Suppressor macrophage treated with lipopolysaccharide for 1 hour (primary cell): ENCODE measurements around the gene STK24.
A peak's percentile ranks its signal among the peaks of the same experiment; 100 is the strongest.

Experiments used
- DNase-seq, 3 donors: peaks; one replicate each; pipeline ENCODE4 v3.0.0-alpha.2; 2020 to 2022

The STK24 gene

DNA sequence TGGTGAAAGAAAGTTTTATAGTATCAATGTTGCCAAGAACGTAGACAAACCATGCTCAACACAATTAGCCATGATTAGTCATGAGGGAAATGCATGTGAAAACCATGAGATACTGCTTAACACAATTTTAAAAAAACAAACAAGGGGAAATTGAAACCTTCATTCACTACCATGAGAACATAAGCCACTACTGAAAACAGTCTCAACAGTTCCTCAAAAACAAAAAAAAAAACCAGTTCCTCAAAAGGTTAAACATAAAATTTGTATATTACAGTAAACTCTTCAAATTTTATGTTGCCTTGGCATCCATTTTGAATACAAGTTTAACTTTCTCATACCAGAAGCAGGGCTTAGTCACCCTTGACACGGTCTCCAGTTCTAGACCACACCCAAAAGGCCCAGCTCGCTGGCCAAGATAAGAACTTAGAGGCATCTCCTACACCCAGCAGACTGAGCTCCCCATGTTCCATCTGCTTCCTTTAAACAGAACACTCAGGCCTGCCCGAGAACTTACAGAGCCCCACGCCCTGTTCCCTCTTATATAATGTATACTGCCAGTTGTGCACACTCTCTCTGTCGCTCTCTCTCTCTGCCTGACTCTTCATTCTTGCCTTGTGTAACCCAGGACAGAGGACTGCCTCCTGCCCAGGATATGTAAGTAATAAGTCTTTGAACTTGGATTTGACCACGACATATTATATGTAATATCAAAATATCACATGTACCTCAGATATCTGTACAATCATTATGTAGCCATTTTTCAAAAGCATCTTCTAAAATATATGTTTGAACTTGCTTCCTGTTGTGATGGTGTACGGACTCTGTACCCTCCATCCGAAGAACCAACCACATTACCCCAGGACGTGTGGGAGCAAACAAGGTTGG, 67.4 kb downstream of the STK24 start:
- DNase-seq: peak; percentile 81 to 96 (median 87)

DNA sequence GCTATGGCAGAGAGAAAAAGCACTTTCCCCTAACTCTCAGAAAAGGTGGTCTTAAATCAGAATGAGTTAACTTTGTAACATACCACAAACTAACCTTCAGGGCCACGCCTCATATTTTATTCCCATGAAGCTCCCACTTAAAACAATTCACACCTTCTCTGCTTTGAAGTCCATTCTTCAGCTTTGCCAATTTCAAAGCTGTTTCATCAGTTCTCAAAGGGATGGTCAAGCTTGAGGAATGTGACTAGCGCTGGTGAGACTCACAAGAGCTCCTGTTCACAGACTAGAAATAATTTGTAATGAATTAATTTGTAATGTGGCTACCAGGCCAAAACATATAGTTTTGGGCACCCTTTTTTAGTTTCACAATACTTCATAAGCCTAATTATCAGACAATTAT, 68.2 kb downstream of the STK24 start:
- DNase-seq: peak in 1 of 3 donors; percentile 14

DNA sequence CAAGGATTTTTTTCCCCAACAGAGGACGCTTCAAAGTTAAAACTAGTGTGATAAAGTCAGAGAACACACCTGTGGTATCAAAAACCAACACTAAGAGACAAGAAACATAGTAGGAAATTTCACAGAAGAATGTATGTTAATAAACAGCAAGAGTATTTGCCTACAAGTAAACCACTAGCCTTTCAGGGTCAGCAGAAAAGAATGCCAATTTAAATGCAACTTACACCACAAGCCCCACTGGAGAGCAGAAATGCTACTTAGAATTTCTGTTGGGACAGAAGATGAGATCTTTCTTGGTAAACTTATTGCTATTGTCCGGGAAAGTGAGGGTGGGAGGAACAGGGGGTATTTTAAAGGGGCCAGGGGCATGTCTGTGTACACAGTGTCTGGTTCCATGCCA, 68.6 kb downstream of the STK24 start:
- no peak for DNase-seq

DNA sequence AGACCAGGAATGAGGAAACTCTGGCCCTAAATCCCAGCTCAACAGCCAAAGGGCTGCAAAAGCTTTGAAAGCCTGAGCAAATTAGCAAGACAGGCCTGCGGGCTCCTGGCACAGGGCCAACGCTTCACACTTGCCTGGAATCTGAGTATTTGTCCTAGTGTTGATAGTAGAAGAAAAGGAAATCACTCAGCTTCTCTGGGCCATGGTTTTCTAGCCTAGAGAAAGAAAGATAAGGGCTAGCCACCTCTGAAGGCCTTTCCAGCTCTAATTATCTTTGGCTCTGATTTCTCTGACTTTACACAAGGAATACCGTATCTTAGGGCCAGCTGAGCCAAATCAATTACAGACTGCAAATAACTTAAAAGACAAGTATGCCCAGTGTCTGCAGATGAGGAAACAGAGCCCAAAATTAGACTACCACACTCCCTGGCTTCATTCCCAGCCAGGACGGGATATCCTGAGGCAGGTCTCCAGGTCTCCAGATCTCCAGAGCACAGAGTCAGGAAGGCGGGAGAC, 69.6 kb downstream of the STK24 start:
- peak in 1 of 3 donors; percentile 30 for DNase-seq

DNA sequence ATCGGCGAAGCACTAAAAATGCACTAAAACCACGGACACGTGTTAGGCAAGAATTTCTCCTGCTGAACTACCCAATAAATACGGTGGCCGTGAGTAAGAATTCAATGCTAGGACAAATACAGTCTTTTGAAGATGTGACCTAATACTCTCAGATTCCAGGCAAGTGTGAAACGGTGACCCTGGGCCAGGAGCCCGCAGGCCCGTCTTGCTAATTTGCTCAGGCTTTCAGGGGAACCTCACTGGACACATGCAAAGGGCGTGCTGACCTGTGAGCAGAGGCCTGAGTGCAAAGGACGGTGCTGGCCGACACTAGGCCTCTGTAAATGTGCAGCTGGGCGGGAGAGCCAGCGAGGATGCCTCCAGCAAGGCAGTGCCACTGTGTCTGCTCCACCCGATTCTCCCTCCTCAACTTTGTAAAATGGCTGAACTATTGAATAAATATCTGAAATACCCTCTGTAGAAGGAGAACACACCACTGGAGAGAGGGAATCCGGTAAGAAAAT, 70.1 kb downstream of the STK24 start:
- DNase-seq: no peak

DNA sequence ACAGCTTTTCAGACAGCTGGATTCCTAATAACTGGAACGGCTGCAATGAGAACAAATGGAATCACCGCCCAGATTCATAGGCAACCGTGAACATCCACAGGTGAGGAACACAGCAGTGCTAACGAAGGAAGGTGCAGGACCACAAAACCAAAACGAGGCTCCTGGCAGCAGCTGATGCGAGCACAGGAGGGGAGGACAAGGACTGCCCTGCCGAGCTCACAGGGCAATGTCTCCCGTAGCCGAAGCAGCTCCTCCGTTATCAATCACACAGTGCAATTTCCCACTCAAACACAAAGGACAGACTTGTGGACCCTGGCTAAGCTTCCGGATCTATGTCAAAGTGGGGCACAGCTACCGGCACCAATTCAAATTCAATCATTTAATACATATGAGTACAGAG, 70.6 kb downstream of the STK24 start:
- DNase-seq: no peak

DNA sequence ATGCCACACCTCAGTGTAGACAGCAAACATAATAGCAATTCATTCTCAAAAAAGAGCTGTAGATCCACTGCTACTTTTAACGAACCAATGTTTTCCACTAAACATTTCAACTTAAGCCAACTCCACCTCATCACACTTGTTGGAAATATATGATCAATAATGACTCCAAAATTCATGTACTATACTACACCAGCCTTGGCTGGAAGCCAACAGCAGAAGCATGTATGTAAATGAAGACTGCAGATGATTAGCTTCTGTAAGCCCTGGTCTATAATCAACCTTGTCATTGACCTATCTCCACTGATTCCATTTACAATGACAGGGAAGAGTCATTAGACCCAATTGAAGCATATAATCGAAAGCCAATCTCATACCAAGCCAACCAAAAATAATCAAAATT, 71.7 kb downstream of the STK24 start:
- no peak for DNase-seq

DNA sequence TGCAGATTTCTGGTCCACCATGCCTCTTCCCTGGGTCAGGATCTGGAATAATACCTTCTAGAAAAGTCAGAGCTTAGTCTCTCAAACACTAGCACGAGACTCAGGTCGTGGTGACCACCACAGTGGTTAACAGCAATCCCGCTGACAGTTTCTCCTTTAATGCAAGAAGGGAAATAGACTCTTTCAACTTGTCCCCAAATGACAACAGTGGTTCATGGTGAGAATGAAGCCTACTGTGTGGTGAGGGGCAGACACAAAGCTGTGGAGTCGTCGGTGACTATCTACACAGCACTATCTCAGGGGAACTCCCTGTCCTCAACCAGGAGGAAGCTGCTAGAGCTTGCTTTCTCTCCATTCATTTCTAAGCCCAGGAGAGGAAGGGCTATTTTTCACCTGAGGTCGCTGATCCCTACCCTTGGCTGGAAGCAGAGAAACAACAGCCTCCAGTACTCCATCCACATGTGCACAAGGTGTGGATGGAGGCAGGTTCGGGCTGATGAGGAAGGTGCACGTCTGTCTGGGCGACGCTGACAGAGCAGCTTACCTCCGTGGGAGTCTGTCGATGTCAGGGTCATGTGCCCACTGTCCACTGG, 72.4 kb downstream of the STK24 start:
- peak in 1 of 3 donors; percentile 31 for DNase-seq

DNA sequence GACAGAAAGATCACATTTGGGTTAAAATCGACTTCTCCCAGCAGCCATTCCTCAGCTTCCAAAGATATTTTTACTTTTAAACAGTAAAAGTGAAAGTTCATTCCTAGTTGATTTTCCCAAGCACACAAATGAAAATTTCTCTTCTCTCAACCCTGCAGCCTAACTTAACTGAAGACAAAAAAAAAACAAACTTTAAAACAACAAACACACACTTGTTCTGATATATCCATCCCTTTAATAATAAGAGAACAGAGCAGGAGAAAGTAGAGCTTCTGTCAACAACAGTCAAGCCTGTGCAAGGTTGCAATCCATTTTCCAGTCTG, 72.9 kb downstream of the STK24 start:
- DNase-seq: no peak

DNA sequence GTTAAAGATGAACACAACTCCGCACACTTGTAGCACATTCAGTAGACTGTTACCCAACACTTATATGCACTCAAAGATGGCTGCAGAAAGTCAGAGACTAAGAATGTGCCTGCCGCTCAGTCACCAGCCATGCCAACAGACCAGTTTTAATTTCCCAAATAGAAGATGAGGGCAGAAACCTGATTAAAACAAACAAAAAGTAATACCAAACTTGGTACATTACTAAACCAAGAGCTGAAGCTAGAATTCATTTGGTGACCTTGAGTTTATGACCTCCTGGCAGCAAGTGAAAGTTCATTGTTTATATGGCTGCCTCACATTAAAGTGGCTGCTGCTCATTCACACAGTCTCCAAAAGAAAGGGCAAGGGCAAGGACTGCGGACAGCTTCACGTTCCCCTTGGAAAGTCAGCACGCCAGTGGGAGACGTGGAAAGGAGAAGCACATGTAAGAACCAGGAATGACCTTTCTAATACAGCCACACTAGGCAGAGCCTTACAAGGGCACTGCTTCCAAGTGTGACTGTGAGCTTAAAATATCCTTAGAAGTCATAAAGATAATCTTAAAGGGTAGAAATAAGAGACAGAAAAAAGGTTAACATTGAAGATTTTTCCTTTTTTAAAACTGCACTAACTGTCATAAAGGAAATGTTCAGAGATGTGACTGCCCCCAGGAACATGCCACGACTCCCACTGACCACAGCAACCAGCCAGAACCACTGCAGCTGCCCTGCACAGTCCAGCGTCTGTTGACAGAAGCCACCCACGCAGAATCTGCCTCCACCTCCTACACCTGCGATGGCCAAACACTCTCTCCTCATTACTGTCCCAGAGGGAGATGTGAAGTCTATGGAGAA, 73.5 kb downstream of the STK24 start:
- DNase-seq: no peak

DNA sequence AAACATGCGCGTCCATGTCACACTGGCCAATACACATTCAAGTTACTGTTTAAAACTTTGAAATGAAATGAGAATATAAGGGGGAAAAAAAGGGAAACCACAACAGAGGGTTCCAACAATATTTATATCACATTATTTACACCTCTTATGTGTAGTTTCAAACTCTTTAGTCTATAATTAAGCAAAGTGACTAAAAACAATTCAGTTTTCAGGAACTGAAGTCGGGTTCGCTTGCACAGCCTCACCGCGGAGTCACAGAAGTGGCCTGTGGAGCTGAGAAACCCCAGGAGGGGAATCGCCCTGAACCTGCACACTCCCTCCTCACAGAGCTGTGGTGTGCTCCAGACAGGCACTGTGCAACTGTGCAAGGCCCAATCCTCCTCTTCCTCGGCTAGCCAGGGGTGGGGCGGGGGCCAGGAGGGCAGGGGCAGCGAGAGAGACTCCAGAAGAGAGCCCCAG, 75.9 kb downstream of the STK24 start:
- DNase-seq: no peak

DNA sequence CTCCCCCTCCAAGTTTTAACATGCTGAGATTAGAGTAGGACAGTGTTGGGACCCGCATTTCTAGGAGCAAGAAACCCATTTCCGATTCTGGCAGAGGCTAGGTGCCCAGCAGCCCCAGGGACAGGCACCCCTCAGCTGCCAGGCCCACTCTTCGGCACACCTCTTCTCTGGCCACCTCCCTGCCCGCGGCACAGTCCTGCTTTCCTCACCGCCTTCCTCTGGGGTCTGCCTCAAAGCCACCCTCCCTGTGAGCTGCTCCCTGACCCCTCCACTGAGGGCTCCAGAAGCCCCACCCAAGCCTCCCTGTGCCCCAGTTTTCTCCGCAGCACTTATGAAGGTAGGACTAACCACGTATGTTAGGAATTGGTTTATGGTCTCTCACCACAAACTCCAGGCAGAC, 79.9 kb downstream of the STK24 start:
- no peak for DNase-seq

DNA sequence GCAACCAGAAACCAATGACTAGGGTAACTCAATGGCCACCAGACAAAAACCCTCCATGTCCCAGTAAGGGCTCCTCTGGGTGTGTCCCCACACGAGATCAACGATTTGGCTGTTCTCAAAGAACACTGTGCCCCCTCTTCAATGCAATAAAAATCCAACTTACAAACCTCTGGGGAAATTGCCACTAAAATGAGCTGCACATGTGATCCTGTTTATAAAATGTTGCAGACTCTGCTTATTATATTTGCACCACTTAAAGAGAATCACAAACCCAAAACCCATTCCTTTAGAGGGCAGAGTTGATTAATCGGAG, 80.5 kb downstream of the STK24 start:
- DNase-seq: no peak

DNA sequence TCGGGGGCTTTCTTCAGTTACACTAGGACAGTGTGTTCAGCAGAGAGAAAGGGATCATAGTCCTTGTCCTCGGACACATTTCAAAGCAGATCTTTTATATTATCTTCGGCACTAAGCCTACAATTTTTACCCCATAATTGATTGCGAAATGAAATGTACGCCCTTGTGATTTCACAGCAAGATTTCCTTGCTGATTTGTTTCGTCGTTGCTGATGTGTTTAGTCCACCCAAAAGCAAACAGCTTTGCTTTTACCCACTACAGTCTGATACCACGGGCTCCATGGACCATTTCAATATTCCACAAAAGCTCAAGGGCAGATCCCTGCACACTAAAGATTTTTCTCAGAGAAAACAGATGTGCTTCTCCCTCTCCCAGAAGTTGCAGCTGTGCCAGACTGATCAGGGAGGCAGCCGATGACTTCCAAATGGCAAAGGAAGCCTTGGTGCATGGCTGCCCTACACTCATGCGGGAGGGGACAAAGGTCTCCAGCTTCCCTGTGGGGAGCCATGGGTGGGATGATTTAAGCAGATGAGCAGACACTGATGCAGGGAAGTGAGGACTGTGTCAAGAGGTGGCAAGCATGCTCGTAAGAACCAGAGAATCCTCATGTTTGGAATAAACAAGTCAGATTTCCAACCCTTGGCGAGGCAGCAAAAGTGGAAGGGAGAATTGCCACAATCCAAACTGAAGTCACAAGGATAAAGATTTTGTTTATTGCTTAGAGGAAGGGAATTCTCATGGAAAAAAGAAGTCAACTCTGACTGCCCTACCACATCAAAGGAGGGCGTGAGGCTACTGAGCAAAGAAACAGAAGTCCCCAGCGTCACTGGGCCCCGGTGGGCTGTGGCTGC, 81.1 kb downstream of the STK24 start:
- DNase-seq: peak in 1 of 3 donors; percentile 42

DNA sequence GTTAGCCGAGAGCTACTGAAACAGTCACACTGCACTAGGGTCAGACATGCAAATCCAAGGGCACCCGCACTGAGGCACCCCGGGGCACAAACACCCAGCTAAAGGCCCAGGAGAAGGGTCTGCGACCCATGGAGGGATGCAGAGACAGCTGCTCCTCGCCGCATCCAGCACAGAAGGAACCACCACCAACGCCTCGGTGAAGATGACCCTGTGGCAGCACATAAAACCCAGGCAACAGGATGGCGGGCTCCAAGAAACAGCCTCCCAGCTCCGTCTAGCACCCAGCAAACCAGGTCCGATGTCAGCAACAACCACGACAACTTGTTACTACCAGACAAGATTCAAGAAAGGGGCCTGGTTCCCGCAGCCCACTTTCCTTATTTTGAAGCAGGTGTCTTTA, 82.1 kb downstream of the STK24 start:
- DNase-seq: no peak

DNA sequence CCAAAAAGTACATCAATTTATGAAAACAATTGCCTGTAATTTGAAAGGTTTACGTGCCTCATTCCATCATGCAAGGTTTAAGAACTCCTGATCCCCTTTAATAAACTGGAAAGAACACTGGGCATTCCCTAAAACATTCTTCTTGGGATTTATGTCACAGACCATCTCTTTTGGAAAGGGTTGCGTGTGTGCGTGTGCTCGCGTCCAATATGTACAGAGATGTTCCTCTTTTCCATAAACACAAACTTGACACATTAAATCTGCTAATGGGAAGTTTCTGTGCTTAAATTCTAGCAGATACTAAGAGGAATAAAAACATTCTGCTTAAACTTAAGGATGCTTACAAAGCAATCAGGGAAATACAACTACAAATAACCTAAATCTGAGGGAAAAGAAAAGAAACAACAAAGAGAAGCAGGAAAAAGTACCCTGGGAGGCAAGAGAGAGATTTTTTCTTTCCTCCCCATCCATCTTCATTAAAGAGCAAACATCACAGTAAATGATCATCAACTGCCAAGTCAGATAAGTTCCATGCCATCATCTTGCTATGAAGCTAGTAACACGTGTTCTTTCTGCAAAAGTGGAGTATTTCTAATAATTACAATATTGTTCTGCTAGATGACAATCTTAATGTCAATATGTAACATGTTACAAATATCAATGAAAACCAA, 83.7 kb downstream of the STK24 start:
- DNase-seq: peak in 2 of 3 donors; percentile 39 to 42

DNA sequence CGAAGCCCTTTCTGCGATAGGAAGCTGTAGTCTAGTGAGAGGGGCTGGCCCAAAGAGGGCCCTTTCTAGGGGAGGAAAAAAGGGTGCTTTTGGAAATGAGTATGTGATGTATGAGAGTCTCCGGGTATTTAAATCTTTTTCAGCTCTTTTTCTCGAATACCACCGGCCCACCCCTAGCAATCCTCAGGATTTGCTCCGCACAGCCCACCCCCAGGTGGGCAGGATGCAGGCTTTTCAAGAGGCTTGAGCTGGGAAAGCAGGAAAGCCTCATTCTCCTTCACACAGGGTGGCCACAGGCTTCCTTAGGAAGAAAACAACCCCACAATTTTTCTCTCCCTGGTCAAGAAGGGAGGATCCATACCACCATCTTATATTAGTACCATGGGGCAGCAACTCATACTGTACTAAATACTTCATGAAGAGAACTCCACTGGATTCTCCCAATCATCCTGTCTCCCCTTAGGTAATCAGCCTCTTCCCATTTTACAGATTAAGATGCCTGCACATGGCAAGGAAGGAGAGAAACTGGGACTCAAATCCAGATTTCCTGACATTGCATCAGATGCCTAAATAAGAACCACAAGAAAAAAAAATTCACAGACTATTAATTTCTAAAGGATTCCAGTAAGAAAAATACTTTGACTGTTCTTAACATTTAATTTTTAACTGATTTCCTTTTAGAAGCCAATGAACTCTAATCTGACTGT, 84.4 kb downstream of the STK24 start:
- no peak for DNase-seq

DNA sequence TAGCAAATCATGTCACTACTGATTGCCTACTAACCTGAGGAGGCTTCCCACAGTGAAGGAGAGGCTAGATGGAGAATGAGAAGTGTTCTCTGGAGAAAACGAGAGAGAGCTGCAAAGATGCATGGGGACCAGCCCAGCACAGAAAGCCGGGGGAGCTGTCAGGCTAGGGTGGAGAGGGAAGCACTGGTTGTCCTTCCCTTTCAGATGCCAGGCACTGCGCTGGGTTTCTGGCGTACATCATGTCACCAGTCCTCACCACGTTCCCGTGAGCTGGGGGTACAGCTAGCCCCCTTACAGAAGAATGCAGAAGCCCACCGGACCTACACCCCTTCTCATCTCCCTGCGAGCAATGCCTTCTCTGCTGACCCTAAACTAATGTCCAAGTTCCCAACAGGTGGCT, 86.0 kb downstream of the STK24 start:
- DNase-seq: no peak

DNA sequence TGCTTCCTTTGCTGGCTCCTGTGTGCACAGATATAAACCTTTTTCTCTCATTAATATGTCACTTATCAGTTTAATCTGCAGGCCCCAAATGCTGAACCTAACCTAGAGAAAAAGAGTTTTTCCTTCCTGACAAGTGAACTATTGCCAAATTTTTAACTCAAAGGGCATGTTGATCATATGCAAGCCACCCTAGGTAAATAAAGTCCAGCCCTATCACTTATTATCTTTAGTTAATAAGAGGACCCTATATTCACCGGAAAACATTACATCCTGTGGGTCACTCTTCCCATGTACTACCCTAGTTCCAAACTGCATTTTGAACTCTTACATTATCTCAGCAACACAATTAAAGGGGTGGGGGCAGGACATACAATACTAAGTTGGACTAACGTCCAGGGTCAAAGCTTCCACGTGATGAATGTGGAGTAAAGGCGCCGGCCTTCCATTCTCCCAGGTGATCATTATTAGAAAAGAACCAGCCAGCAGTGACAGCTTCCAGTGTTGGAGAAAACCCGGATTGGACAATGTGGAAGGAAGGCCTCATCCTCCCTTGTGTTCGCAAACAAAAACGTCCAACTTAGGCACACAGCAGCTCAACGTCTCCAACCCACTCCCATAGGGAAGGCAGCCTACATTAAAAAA, 86.6 kb downstream of the STK24 start:
- no peak for DNase-seq

DNA sequence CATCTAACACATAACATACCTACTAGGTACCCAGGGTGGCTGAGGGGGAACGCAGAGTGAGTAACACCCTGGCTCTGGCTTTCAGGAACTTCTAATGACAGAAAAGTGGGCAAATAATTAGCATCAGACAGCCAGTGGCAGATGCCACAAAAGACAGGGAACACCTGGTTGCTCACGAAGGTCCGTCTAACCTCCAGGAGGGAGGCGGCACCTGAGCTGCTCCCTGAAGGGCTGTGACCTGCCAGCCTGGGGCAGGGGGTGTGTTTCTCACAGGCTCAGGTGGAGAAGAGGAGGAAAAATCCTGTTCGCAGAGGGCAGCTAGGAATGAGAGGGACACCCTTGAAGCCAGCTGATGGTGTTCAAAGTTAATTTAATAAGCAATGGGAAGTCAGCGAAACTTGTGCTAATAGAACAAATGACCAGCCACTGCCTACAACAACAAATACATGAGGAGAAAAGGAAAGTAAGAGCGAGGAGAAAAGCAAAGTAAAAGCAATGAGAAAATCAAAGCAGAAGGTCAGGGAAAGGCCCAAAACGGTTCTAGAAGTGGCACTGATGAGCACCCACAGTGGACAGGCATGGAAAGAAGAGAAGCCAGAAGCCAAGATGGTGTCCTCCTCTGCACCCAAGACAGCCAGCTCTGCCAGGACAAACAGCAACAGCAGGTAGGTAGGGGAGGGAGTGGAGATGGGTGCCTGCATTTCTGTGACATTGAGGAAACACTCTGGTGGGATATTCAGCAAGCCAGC, 87.3 kb downstream of the STK24 start:
- no peak for DNase-seq
